Non-pigmented ciliary epithelial cell (primary cell): ENCODE results near the gene TUFM.
"Not testable (repeated sequence)": the region's sequence is repeated elsewhere in the genome, so short reads cannot be mapped to it uniquely, and the experiment has no call there.

Experiments
- DNase-seq: peaks from one replicate; pipeline ENCODE4 v3.0.0-alpha.2; 2010; ENCODE audit warnings: low read depth

Gene TUFM

DNA sequence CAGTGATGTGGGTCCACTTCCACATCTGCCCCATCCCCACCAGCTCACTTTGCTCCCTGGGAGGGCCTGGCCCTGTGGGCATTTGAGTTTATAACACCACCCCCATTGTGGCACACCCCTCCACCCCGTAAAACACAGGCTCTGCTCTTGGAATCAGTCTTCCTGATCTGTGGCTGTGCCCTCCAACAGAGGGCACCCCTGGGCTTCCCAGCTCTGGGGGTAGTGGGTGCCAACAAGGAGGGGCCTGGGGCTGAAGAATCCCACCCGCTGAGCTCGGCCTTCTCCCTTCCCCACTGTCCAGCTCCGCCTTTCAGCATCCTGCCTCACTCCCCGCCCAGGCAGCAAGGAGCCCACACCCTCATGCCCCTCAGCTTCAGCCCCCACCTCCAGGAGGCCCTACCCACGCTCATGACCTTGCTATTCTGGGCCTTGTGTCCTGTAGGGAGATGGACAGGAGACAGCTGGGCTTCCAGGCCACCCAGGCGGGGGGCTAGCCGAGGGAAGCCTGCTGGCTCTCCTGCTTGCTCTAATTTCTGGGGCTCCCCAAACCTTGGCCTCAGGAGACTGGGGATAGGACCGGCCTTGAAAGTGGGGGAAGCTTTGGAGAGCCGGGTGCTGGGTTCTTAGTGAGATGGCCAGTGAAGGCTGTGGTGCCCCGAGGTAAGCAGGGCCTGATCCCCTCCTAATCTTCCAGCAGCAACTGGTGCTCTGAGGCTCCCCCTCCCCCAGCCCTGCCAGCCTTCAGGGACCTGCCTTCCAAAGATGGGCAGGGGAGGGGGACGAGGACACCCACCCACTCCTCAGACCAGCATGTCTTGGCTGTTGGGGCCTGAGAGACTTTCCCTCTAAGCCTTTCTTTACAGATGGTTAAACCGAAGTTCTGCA is 29.2 kb upstream of the TUFM start:
- no peak for DNase-seq

- DNase-seq = no peak
Measured at GRCh38 chr16:28874406-28874805, 28.3 kb upstream of the TUFM start.

GRCh38 chr16:28873543-28874201 is 27.5 kb upstream of the TUFM start:
- DNase-seq = no peak

DNA sequence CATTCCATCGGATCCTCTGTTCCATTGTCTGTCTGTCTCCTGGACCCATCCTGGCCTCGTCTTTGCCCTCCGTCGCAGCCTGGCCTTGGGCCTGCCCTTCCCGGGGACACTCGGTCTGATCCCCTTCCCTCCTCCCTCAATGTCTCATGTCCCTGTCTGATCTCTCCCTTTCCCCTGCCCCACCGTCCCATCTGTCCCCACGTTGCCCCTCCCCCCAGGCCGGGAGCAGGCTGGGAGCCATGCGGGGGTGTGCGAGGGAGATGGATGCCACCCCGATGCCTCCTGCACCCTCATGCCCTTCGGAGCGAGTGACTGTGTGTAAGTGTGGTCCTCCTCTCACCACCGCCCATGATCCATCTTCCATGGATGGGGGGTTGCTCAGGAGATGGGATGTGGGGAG is 26.8 kb upstream of the TUFM start:
- no peak for DNase-seq

DNA sequence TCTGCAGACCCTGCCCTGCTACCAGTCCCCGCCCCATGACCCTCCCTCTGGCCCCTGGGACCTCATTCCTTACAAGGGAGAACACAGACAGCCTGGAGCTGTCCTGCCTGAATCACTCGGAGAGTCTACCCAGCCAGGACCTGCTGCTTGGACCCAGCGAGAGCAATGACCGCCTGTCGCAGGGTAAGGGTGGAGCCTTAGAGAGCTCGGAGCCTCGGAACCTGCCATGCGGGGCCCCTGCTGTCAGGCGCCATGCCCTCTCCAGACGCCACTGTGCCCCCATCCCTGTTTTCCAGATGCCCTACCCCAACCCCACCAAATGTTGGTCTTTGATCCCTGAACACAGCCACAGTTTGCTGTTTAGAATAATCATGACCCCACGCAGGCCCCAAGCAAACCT is 23.1 kb upstream of the TUFM start:
- no peak for DNase-seq

- DNase-seq = not testable (repeated sequence)
Measured at GRCh38 chr16:28867646-28868045, 21.5 kb upstream of the TUFM start.

DNA sequence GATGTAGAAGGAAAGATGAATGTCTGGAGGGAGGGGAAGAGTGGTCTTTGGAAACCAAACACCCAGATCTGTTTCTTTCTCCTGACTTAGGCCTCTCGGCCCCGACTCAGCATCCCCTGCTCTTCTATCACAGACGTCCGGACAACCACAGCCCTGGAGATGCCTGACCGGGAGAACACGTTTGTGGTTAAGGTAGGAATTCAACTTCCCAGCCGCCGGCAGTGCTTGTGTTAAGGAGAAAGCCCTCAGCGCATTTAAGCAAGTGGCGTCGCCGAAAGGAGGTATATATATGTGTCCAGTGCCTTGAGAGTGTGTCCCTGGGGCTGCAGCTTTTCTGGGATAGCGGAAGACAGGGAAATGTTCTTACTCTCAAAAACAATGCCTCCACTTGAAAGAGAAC is 21.1 kb upstream of the TUFM start:
- no peak for DNase-seq

GRCh38 chr16:28866454-28866804 is 20.3 kb upstream of the TUFM start:
- no peak for DNase-seq

DNA sequence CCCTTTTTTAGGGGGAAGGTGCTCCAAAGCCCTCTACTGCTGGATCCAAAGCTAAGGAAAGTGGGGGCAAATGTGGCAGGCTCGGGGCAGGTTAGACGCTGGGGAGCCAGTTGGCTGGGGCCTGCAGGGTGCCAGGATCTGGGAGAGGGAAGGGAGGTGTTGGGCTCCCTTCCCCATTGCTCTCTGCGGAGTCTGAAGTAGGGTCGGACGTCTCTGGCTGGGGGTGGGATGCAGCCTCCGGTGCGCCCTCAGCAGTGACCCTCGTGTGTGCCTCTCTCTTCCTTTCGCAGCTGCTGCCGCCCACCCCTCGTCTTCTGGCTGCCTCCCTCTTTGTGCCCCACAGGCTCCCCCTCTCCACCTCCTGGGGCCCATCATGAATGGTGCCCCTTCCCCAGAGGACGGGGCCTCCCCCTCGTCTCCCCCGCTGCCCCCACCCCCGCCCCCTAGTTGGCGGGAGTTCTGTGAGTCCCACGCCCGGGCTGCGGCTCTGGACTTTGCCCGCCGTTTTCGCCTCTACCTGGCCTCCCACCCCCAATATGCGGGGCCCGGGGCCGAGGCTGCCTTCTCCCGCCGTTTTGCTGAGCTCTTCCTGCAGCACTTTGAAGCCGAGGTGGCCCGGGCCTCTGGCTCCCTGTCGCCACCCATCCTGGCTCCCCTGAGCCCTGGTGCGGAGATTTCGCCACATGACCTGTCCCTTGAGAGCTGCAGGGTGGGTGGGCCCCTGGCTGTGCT is 19.7 kb upstream of the TUFM start:
- DNase-seq = no peak

GRCh38 chr16:28865001-28865688 is 19.0 kb upstream of the TUFM start:
- DNase-seq = no peak

DNA sequence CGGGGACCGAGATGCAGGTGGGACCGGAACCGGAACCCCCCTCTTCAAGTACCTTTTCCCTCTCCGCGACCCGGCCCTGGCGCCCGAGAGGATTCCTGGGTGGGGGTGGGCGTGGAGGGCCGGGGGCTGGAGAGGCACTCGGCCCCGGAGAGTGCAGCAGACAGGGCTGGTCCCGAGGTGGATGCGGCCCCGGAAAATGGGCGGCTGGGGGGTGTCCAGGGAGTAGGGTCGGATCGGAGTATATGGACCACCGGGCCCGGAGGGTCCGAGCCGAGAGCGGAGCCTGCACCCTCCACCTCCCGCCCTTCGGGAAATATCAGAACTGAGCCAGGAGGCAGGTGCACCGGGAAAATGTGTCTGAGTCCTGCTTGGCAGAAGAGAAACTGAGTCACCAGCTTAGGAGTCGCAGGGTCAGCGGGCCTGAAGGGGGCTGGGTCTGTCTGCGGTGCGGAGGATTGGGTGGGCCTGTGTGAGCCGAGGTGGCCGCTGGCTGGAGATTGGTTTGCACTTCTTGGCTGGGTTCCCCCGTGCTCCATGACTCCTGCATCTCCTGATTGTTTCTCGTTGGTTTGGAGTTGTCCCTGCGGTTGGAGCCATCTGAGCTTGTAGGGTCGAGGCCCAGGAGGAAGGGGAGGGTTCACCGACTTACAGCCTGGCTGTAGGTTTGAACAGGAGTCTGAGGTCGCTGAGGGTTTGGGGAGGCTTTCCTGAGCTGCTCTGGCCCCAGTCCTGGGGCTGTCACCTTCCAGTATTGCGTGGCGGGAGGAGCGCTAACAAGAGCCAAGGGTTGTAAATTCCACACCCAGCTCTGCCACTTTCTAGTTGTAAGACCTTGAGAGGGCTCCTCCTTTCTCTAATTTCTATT is 18.0 kb upstream of the TUFM start:
- DNase-seq = no peak

GRCh38 chr16:28859326-28859725 is 13.2 kb upstream of the TUFM start:
- no peak for DNase-seq

- no peak for DNase-seq
Measured at GRCh38 chr16:28858421-28858820, 12.3 kb upstream of the TUFM start.

DNA sequence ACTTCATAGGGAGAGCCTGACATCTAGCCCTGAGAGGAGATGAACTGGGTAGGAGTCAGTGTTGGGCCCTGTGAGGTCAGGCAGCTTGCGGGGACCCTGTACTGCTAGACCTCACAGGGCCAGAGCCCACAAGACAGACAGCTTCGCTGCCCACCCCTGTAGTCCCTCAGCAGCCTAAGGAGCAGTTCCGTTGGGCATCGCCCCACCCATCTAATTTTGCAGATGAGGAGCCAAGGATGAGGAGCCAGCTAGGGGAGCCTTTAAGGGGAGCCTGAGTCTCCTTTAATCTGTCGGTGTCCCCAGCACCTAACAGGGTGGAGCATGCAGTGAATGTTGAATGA is 755 bp upstream of the TUFM start:
- DNase-seq = no peak

DNA sequence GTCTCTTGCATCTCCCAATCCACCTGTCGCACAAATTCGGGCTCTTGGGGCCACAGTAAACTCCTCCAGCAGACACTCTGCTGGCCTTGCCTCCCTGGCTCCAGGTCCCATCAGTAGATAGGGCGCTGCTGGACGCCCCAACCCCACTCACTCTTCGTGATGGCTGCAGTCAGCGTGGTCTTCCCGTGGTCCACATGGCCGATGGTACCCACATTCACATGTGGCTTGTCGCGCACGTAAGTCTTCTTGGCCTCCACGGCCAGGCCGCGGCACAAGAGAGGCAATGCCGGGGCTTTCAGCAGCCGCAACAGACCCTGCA is 428 bp downstream of the TUFM start:
- no peak for DNase-seq

- no peak for DNase-seq
Measured at GRCh38 chr16:28845293-28845692, 855 bp downstream of the TUFM start.

- DNase-seq = no peak
Measured at GRCh38 chr16:28844226-28844885, 1.8 kb downstream of the TUFM start.

- DNase-seq = no peak
Measured at GRCh38 chr16:28843766-28844165, 2.4 kb downstream of the TUFM start.

DNA sequence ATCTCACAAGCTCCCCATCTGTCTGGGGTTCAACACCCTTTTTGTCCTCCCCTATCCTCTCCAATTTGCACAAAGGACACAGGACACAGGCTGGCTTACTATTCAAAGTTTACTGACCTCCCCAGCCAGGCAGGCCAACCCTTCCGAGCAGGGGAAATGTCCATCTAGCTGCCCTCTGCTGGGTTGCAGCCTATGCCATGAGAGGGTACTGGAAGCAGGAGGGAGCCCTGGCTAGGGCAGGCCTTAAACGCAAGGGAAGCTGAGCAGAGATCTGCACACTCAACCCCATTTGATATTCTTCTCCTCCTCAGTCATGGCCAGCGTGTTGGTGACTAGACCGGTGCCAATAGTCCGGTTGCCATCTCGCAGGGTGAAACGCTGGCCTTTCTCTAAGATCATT is 3.5 kb downstream of the TUFM start:
- no peak for DNase-seq

GRCh38 chr16:28839899-28840298 is 6.2 kb downstream of the TUFM start:
- DNase-seq = no peak

GRCh38 chr16:28839004-28839639 is 7.0 kb downstream of the TUFM start:
- no peak for DNase-seq
